ENCODE measurements around the gene PRSS21.

Gene PRSS21

DNA sequence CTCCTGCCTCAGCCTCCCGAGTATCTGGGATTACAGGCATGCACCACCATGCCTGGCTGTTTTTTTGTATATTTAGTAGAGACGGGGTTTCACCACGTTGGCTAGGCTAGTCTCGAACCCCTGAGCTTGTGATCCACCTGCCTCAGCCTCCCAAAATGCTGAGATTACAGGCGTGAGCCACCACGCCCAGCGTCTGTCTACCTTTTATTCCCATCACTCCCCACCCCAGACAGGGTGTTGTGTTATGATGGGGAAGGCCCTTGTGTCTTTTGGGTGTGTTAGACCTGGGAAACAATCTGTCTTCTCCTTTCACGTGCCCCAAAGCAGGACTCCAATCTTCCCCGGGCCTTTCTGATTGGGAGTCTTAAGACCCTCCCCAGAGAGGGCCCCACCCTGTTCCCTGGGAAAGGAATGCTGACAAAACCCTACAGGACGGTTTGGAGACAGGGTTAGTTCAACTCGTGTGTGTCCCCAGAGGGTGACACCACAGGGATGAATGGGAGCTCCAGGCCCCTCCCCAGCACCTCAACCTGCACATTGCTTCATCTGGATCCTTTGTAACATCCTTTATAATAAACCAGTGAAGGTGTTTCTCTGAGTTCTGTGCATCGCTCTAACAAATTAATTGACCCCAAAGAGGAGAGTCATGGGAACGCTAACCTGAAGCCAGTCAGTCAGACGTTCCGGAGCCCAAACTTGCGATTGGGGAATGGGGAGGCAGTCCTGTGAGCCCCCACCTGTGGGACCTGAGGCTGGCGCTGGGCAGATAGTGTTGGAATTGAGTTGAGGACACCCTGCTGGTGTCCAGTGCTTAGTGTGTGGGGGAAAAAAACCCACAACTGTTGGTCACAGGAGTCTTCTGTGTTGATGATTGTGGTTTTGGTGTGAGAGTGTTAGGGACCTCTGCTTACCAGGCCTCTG is 36.8 kb upstream of the PRSS21 start:
- DNase-seq (ENCODE audit: low read depth): no peak

DNA sequence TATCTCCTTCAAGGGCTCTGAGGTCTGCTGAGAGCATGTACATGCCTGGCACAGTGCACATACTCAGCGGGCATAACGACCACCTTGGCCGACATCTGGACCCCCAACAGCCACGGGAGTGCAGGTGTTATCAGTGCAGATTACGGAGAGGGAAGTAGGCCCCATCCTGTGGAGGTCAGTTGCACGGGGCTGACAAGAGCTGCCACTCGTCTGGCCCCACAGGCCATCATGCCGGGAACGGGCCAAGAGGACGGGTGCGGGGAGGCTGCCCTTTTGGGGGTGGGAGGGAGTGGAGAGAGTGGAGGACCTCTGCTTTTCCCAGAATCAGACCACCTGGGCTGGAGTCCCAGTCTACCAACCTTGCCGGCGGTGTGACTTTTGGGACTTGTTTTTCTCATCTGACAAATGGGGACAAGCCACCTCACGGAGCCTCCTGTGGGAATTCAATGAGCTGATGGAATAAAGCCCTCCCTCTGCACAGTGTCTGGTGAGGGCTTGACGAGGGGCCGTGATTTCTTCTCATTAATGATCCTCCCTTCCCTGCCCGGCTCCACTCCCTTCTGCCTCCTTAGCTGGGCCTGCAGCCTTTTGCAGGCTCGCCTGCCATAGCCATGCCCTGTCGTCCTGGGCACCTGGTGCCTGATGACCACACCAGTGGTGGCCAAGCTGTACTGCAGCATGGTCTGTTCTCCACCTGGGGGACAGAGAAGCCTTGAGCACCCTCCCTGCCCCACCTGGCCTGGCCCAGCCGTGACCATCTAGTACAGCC is 34.3 kb upstream of the PRSS21 start:
- DNase-seq (ENCODE audit: low read depth): no peak

- DNase-seq (ENCODE audit: low read depth): no peak
These were observed 33.3 kb upstream of the PRSS21 start for GRCh38 chr16:2783581-2784357.

- no peak for DNase-seq (ENCODE audit: low read depth)
These were observed 32.5 kb upstream of the PRSS21 start for GRCh38 chr16:2784358-2785100.

DNA sequence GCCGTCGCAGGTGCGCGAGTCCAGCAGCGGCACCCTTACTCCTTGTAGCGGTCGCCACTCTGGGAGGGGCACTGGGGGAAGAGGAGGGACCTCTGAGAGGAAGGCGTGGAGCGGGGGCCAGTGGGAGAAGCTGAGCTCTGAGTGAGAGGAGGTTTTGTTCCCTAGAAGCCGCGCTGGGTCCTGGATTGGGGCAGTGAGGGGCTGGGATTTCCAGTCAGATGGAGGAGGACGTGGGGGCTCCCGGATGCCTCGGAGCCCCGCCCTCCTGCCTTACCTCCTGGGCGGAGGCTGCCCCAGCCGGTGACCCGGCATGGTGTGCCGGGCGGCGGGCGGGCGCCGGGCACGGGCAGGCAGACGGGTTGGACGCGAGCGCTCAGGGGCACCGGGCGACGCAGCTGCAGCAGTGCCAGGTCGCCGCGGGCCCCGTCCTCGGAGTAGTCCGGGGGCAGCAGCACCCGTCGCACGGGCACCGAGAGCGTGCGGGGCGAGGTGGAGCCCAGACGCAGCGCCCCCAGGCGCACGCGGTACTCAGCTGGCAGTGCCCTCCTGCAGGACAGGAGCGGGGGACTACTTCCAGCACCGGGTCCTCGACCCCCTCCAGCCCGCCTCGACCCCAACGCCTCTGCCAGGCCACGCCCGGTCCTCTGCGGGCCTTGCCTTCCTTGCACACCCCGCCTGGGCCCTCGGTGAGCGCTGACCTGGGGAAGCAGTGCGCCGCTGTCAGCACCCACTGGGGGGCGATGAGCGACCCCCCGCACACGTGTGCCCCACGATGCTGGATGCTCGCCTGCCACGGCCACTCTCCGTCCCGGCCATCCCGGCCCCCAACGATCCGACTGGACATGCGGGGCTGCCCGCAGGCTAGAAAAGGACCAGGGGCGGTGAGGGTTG is 31.7 kb upstream of the PRSS21 start:
- DNase-seq (ENCODE audit: low read depth): no peak

- DNase-seq (ENCODE audit: low read depth): no peak
These were observed 30.8 kb upstream of the PRSS21 start for GRCh38 chr16:2786061-2786825.

- no peak for DNase-seq (ENCODE audit: low read depth)
These were observed 30.2 kb upstream of the PRSS21 start for GRCh38 chr16:2786826-2787151.

- no peak for DNase-seq (ENCODE audit: low read depth)
These were observed 29.6 kb upstream of the PRSS21 start, which contains the start of gene PRSS33 for GRCh38 chr16:2787406-2787805. Gene PRSS33 (minus strand): TSS chr16:2787560. CDS start chr16:2786547, 1,013 bp downstream.

DNA sequence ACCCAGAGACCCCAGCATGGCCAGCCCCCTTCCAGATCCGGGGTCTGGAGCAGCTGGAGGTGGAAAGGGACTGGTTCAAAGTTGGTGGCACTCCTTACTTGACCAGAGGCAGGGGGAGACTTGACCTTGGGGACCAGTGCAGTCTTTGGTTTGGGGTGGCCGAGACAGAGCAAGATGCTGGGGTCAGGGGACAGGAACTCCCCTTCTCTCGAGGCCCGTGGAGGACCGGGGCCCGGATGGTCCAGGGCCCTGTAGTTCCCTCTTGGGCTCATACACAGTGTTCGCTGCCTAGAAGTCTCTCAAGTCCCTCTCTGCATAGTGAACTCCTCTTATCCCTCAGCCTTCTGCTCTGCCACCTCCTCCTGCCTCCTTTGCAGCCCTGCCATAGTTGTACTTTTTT is 29.1 kb upstream of the PRSS21 start:
- DNase-seq (ENCODE audit: low read depth): no peak

- DNase-seq (ENCODE audit: low read depth): no peak
These were observed 26.4 kb upstream of the PRSS21 start for GRCh38 chr16:2790631-2791030.

DNA sequence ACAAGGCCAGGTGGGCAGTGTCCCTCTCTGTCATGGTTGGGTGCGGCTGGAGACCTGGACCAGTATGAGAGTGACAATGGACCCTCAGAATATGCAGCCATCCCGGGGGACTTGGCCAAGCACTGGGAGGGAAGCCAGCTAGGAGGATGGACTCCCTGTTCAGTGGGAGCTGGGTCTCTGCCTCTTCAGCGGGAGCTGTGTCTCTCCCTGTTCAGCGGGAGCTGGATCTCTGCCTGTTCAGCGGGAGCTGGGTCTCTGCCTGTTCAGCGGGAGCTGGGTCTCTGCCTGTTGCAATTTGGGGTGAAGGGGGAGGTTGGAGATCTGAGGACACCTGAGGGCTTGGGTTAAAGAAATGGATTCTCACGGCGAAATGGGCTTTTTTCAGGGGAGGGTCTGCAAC is 25.9 kb upstream of the PRSS21 start:
- no peak for DNase-seq (ENCODE audit: low read depth)

GRCh38 chr16:2792940-2793339 is 24.1 kb upstream of the PRSS21 start:
- DNase-seq (ENCODE audit: low read depth): no peak

DNA sequence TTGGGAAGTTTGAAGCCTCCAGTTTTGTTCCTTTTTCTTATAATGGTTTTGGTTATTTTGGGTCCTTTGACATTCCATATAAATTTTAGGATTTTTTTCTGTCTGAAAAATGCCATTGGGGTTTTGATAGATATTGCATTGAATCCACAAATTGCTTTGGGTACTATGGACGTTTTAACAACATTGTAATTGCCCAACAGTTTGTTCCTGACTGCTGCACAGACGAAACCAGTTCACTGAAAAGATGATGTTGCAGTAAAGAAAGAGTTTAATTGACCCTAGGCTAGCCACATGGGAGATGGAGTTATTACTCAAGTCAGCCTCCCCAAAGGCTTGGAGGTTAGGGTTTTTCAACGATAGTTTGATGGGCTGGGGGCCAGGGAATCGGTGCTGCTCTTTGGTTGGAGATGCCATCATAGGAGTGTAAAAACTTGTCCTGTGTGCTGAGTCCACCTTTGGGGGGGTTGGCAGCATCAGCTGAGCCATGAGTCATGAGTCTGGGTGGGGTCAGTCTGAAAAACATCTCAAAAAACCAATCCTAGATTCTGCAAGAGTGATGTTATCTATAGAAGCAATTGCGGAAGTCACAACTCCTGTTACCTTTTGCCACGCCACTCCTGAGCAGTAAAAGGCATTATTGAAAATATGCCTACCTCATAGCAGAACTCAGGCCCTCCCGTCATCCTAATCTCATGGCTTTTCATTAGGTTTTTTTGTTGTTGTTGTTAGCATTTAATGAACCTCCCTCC is 21.5 kb upstream of the PRSS21 start:
- DNase-seq (ENCODE audit: low read depth): no peak

DNA sequence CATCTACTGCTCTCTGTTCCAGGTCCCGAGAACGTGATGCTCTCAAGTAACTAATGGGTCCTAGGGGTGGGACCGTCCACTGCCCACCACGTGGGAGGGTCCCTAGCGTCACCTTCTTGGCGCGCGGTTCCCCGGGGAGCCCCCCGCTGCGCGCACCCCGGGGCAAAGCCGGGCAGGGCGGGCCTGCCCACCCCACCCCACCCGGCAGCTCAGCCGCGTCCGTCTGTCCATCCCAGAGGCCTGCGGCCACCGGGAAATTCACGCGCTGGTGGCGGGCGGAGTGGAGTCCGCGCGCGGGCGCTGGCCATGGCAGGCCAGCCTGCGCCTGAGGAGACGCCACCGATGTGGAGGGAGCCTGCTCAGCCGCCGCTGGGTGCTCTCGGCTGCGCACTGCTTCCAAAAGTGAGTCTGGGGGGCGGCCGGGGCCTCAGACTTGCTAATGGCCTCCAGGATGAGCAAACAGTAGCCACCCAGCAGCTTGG is 18.3 kb upstream of the PRSS21 start:
- DNase-seq (ENCODE audit: low read depth): no peak

- DNase-seq (ENCODE audit: low read depth): no peak
These were observed 17.7 kb upstream of the PRSS21 start for GRCh38 chr16:2799205-2799858.

DNA sequence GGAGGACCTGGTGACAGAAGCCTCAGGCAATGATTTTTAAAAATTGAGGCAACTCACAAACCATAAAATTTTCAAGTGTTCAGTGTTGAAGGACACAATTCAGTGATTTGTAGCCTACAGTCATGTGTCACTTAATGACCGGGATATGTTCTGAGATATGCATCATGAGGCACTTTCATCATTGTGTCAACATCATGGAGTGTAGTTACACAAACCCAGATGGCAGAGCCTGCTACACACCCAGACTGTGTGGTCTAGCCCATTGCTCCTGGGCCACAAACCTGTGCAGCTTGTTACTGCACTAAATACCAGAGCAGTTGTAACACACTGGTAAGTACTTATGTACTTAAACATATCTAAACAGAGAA is 17.2 kb upstream of the PRSS21 start:
- DNase-seq (ENCODE audit: low read depth): no peak

GRCh38 chr16:2803545-2804195 is 13.4 kb upstream of the PRSS21 start:
- DNase-seq (ENCODE audit: low read depth): no peak

- no peak for DNase-seq (ENCODE audit: low read depth)
These were observed 12.3 kb upstream of the PRSS21 start for GRCh38 chr16:2804728-2805127.

All from fibroblast of the conjunctiva (primary cell).